ENCODE measurements around the gene IL36RN. TPM values are rescaled to one million over a fixed set of nuclear protein-coding genes. Genes with fewer than 3 reads are reported as not detected.

The IL36RN gene
- total and polyA plus RNA-seq, 12 donors: not detected

DNA sequence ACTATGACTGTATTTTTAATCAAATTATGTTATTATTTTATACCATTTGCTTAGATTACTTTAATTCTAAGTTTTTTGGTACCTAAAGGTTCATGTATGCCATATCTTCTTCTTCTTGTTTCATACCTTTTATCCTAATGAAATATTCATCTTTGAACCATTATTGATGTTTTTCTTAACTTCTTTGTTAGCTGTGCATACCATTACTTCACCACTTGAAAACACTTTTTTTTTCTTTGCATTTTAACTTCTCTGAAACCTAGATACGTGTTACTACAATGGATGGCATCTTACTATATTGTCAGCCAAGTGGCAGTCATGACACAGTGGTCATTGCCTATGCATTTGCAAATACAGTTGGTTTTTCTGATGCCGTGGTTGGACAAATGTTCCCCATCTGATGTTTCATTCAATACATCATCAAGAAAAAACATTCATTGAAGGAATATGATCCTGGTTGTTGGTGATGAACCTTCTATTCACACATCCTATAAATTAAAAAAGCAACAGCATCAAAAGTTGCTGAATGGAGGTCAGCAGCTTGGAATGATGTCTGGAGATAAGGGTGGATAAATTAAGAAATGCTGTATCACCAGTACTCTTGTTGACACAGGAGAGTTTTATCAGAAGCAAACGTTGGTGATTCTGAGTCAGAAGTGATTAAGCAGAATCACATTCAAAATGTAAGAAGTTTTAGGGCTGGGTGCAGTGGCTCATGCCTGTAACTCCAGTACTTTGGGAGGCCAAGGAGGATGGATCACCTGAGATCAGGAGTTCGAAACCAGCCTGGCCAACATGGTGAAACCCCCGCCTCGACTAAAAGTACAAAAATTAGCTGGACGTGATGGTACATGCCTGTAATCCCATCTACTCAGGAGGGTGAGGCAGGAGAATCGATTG, 46.3 kb upstream of the IL36RN start:
- 66 to 71% (median 68%) methylated on average over 8 of the region's 8 CpGs for WGBS, 4 donors
- Histone ChIP-seq H3K27ac (no peak overlapping the region), H3K36me3 (replicated peaks in 1 of 2) (no peaks in the 10 kb centered on the region), H3K27me3 (peaks cover 6% of the 10 kb centered on the region), H3K4me3 (no peak overlapping the region), H3K9me3 (replicated peaks in 1 of 3) (no peaks in the 10 kb centered on the region), H3K4me1 (replicated peaks in 1 of 2) (no peaks in the 10 kb centered on the region)
- TF ChIP-seq, protein P1, sequence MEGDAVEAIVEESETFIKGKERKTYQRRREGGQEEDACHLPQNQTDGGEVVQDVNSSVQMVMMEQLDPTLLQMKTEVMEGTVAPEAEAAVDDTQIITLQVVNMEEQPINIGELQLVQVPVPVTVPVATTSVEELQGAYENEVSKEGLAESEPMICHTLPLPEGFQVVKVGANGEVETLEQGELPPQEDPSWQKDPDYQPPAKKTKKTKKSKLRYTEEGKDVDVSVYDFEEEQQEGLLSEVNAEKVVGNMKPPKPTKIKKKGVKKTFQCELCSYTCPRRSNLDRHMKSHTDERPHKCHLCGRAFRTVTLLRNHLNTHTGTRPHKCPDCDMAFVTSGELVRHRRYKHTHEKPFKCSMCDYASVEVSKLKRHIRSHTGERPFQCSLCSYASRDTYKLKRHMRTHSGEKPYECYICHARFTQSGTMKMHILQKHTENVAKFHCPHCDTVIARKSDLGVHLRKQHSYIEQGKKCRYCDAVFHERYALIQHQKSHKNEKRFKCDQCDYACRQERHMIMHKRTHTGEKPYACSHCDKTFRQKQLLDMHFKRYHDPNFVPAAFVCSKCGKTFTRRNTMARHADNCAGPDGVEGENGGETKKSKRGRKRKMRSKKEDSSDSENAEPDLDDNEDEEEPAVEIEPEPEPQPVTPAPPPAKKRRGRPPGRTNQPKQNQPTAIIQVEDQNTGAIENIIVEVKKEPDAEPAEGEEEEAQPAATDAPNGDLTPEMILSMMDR (IDR thresholded peaks at IDR 0.05): no peak
- TF ChIP-seq POLR2A (IDR thresholded peaks at IDR 0.05): no peak
- intact Hi-C loops (cut with DNase I): no loop called here
- DNase-seq: no peak

DNA sequence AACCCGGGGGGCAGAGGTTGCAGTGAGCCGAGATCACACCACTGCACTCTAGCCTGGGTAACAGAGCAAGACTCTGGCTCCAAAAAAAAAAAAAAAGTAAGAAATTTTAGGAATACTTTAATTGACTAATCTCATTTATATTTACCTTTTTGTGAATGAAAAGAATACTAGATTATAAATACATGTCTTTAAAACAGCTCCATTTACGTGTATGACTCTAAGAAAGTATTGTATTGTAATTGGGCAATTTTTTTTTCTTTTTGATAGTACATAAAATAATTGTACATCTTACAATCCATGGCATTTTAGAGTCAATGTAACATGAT, 45.7 kb upstream of the IL36RN start:
- 72 to 79% (median 77%) methylated on average over 3 of the region's 3 CpGs for WGBS, 4 donors

DNA sequence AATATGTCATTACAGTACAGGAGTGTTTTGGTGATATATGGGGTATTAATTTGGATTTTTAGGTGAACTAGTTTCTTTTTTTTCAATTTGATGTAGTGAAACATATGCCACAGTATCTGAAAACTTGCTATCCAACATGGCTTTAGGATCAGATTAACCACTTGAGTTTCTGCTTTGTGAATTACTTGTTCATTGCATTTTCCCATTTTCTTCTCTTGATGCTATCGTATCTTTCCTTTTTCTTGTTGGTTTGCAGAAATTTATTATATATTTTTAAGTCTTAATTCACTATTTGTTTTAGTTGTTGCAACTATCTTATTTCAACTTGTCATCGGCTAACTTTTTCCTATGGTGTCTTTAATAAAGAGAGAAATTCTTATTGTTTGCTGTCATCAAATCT, 44.9 kb upstream of the IL36RN start:
- WGBS, 4 donors: 85 to 95% (median 88%) methylated on average over 2 of the region's 2 CpGs
- H3K36me3 ChIP-seq (replicated peaks in 1 of 2): no peaks in the 10 kb centered on the region

More for the DNA sequence above, 45.7 kb upstream of the IL36RN start:
- Histone ChIP-seq H3K27me3 (peaks cover 6% of the 10 kb centered on the region), H3K4me1 (replicated peaks in 1 of 2) (no peaks in the 10 kb centered on the region), H3K4me3 (no peak overlapping the region), H3K36me3 (replicated peaks in 1 of 2) (no peaks in the 10 kb centered on the region), H3K9me3 (replicated peaks in 1 of 3) (no peaks in the 10 kb centered on the region), H3K27ac (no peak overlapping the region)
- TF ChIP-seq, protein P1 (IDR thresholded peaks at IDR 0.05): no peak
- no peak for TF ChIP-seq POLR2A (IDR thresholded peaks at IDR 0.05)
- intact Hi-C loops (cut with DNase I): no loop called here
- no peak for DNase-seq

DNA sequence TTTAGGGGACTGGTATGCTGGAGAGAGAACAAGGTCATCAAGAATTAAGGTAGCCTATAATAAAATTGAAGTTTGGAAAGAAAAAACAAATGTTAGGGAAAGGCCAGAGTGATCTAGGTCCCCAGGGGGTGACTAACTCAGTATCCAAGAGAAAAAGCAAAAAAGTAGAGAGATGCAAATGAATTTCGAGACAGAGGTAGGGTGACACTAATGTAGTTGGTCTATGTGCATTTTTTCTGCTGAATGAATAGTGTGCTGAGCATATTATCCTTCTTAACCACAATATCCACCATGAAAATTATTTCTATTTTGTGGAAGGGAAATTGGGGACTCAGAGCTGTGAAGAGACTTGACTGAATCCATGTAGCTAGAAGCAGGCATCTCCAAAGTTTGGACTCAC, 44.0 kb upstream of the IL36RN start:
- Histone ChIP-seq H3K4me3 (no peak overlapping the region), H3K27ac (no peak overlapping the region), H3K27me3 (peaks cover 6% of the 10 kb centered on the region), H3K9me3 (replicated peaks in 1 of 3) (no peaks in the 10 kb centered on the region), H3K36me3 (replicated peaks in 1 of 2) (no peaks in the 10 kb centered on the region), H3K4me1 (replicated peaks in 1 of 2) (no peaks in the 10 kb centered on the region)
- no peak for DNase-seq
- intact Hi-C loops (cut with DNase I): no loop called here
- WGBS, 4 donors: 45 to 66% (median 51%) methylated on average over 1 of the region's 1 CpG
- TF ChIP-seq, protein P1 (IDR thresholded peaks at IDR 0.05): no peak
- no peak for TF ChIP-seq POLR2A (IDR thresholded peaks at IDR 0.05)

More for the DNA sequence above, 44.9 kb upstream of the IL36RN start:
- H3K9me3 ChIP-seq (replicated peaks in 1 of 3): no peaks in the 10 kb centered on the region
- intact Hi-C loops (cut with DNase I): no loop called here
- no peak overlapping the region for H3K27ac ChIP-seq
- no peak for DNase-seq
- TF ChIP-seq POLR2A (IDR thresholded peaks at IDR 0.05): no peak
- TF ChIP-seq, protein P1 (IDR thresholded peaks at IDR 0.05): no peak
- H3K4me3 ChIP-seq: no peak overlapping the region
- H3K27me3 ChIP-seq: peaks cover 6% of the 10 kb centered on the region
- H3K4me1 ChIP-seq (replicated peaks in 1 of 2): no peaks in the 10 kb centered on the region

All from adrenal gland (tissue), 12 donors.